Measurements from ENCODE around the gene TBC1D5. TPM values are rescaled to one million over a fixed set of nuclear protein-coding genes. Genes with fewer than 3 reads are reported as not detected.

TBC1D5 gene
- total RNA-seq, 1 experiment from 2014 or later = 30.4 TPM

DNA sequence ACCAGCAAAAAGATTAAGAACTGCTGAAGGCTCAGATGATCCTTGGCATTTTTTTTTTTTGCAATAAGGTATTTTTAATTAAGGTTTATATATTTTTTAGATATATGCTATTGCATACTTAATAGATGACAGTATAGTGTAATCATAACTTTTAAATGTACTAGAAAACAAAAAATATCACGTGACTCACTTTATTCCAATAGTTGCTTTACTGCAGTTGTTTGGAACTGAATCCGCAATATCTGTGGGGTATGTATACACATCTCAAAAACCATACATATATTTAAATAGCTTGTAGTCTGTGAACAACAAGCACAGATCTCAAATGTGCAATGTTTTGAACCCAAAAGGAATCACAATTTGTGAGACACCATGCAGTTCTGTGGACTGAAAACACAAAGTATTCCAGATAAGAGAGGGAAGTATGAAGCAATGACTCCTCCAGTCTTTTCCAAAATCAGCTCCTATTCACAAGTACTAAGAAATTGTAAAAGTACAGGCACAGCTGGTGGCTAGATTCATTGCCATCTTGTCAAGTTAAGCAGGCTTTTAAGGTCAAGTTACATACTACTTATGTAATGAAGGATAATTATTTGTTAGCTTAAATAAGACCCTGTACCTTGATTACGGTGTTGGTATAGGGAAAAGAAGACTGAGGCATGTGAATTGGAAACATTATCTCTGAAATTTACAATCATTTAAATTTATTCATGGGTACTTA, 331.1 kb downstream of the TBC1D5 start:
- no peak overlapping the region for H3K4me3 ChIP-seq (ENCODE audit: low read depth in 2 of 2, low read length in 2 of 2)
- ChIA-PET POLR2A (no interaction called here), CTCF (no interaction called here)
- H3K27ac ChIP-seq (ENCODE audit: low read length) = no peak overlapping the region
- TF ChIP-seq, protein P1, sequence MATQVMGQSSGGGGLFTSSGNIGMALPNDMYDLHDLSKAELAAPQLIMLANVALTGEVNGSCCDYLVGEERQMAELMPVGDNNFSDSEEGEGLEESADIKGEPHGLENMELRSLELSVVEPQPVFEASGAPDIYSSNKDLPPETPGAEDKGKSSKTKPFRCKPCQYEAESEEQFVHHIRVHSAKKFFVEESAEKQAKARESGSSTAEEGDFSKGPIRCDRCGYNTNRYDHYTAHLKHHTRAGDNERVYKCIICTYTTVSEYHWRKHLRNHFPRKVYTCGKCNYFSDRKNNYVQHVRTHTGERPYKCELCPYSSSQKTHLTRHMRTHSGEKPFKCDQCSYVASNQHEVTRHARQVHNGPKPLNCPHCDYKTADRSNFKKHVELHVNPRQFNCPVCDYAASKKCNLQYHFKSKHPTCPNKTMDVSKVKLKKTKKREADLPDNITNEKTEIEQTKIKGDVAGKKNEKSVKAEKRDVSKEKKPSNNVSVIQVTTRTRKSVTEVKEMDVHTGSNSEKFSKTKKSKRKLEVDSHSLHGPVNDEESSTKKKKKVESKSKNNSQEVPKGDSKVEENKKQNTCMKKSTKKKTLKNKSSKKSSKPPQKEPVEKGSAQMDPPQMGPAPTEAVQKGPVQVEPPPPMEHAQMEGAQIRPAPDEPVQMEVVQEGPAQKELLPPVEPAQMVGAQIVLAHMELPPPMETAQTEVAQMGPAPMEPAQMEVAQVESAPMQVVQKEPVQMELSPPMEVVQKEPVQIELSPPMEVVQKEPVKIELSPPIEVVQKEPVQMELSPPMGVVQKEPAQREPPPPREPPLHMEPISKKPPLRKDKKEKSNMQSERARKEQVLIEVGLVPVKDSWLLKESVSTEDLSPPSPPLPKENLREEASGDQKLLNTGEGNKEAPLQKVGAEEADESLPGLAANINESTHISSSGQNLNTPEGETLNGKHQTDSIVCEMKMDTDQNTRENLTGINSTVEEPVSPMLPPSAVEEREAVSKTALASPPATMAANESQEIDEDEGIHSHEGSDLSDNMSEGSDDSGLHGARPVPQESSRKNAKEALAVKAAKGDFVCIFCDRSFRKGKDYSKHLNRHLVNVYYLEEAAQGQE (IDR thresholded peaks at IDR 0.05; ENCODE audit: insufficient read depth in 1 of 2, low read depth in 2 of 2, low read length in 1 of 2) = no peak
- TF ChIP-seq TCF7L2 (IDR thresholded peaks at IDR 0.05; ENCODE audit: low read depth, low read length) = no peak
- no peak for TF ChIP-seq SIN3A (IDR thresholded peaks at IDR 0.05; ENCODE audit: borderline replicate concordance, insufficient read depth, low read depth, low read length)
- TF ChIP-seq, protein P2, sequence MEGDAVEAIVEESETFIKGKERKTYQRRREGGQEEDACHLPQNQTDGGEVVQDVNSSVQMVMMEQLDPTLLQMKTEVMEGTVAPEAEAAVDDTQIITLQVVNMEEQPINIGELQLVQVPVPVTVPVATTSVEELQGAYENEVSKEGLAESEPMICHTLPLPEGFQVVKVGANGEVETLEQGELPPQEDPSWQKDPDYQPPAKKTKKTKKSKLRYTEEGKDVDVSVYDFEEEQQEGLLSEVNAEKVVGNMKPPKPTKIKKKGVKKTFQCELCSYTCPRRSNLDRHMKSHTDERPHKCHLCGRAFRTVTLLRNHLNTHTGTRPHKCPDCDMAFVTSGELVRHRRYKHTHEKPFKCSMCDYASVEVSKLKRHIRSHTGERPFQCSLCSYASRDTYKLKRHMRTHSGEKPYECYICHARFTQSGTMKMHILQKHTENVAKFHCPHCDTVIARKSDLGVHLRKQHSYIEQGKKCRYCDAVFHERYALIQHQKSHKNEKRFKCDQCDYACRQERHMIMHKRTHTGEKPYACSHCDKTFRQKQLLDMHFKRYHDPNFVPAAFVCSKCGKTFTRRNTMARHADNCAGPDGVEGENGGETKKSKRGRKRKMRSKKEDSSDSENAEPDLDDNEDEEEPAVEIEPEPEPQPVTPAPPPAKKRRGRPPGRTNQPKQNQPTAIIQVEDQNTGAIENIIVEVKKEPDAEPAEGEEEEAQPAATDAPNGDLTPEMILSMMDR (IDR thresholded peaks at IDR 0.05) = no peak
- TF ChIP-seq POLR2AphosphoS5 (IDR thresholded peaks at IDR 0.05; ENCODE audit: low read depth, low read length) = no peak
- no peaks in the 10 kb centered on the region for H3K36me3 ChIP-seq (ENCODE audit: control insufficient read depth, insufficient read depth, low read length)
- BruUV-seq (replicated peaks) = no TSS peak
- H3K9me3 ChIP-seq (ENCODE audit: control insufficient read depth, insufficient read depth, low read depth, low read length) = no peaks in the 10 kb centered on the region
- in situ Hi-C loops (cut with HindIII; ENCODE audit: low pct_unique_long_range_greater_than_20kb, low sequenced_read_pairs) (no loop called here), intact Hi-C loops (cut with micrococcal nuclease; ENCODE audit: unreplicated experiment) (loop anchor here (5.0 kb wide), 2 partner anchors 104 to 809 kb away; no protein-coding TSS in a partner anchor)
- H3K27me3 ChIP-seq (ENCODE audit: control insufficient read depth, insufficient read depth, low read length) = no peaks in the 10 kb centered on the region
- no peak for DNase-seq (ENCODE audit: low read depth, low spot score)
- no peaks in the 10 kb centered on the region for H3K4me1 ChIP-seq (ENCODE audit: control insufficient read depth, insufficient read depth, low read length)
- ATAC-seq = no peak

- H3K36me3 ChIP-seq (ENCODE audit: control insufficient read depth, insufficient read depth, low read length) = no peaks in the 10 kb centered on the region
- ATAC-seq (no peak), DNase-seq (ENCODE audit: low read depth, low spot score) (no peak)
- ChIA-PET POLR2A (no interaction called here), CTCF (no interaction called here)
- H3K4me1 ChIP-seq (ENCODE audit: control insufficient read depth, insufficient read depth, low read length) = no peaks in the 10 kb centered on the region
- no peaks in the 10 kb centered on the region for H3K27me3 ChIP-seq (ENCODE audit: control insufficient read depth, insufficient read depth, low read length)
- H3K4me3 ChIP-seq (ENCODE audit: low read depth in 2 of 2, low read length in 2 of 2) = no peak overlapping the region
- TF ChIP-seq, protein P2 (IDR thresholded peaks at IDR 0.05) = no peak
- no peaks in the 10 kb centered on the region for H3K9me3 ChIP-seq (ENCODE audit: control insufficient read depth, insufficient read depth, low read depth, low read length)
- intact Hi-C loops (cut with micrococcal nuclease; ENCODE audit: unreplicated experiment) (no loop called here), in situ Hi-C loops (cut with HindIII; ENCODE audit: low pct_unique_long_range_greater_than_20kb, low sequenced_read_pairs) (no loop called here)
- no TSS peak for BruUV-seq (replicated peaks)
- H3K27ac ChIP-seq (ENCODE audit: low read length) = no peak overlapping the region
These were observed 334.9 kb downstream of the TBC1D5 start for GRCh38 chr3:17407576-17407975.

All from Panc1 (cell line).